GM13976 (cell line): Measurements from ENCODE around the gene PKD2L1.

Experiments used
- DNase-seq: peaks from one replicate; pipeline ENCODE4 v3.0.0; 2012; ENCODE audit warnings: low spot score
- in situ Hi-C: fragments of 300-500 bp; cut with MboI; formaldehyde crosslinking; loops from one replicate; pipeline ENCODE4 v1.12.0; 2022; ENCODE audit warnings: low sequenced_read_pairs, mixed read lengths, inconsistent platforms; ENCODE audit not compliant: unreplicated experiment
- TF ChIP-seq, protein P1 (sequence below): IDR thresholded peaks from 2 replicates; pipeline ENCODE4 v1.5.1; 2012; ENCODE audit warnings: borderline replicate concordance, mild to moderate bottlenecking; ENCODE audit not compliant: insufficient read depth; ENCODE audit errors: extremely low read depth, missing control alignments, control extremely low read depth

Gene PKD2L1

GRCh38 chr10:100353770-100354485, 23.9 kb upstream of the PKD2L1 start:
- TF ChIP-seq, protein P1, sequence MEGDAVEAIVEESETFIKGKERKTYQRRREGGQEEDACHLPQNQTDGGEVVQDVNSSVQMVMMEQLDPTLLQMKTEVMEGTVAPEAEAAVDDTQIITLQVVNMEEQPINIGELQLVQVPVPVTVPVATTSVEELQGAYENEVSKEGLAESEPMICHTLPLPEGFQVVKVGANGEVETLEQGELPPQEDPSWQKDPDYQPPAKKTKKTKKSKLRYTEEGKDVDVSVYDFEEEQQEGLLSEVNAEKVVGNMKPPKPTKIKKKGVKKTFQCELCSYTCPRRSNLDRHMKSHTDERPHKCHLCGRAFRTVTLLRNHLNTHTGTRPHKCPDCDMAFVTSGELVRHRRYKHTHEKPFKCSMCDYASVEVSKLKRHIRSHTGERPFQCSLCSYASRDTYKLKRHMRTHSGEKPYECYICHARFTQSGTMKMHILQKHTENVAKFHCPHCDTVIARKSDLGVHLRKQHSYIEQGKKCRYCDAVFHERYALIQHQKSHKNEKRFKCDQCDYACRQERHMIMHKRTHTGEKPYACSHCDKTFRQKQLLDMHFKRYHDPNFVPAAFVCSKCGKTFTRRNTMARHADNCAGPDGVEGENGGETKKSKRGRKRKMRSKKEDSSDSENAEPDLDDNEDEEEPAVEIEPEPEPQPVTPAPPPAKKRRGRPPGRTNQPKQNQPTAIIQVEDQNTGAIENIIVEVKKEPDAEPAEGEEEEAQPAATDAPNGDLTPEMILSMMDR: no peak
- no peak for DNase-seq
- in situ Hi-C loops: no loop called here

- in situ Hi-C loops: no loop called here
- no peak for DNase-seq
- TF ChIP-seq, protein P1: no peak
Observed at GRCh38 chr10:100350914-100351485, 21.0 kb upstream of the PKD2L1 start.

DNA sequence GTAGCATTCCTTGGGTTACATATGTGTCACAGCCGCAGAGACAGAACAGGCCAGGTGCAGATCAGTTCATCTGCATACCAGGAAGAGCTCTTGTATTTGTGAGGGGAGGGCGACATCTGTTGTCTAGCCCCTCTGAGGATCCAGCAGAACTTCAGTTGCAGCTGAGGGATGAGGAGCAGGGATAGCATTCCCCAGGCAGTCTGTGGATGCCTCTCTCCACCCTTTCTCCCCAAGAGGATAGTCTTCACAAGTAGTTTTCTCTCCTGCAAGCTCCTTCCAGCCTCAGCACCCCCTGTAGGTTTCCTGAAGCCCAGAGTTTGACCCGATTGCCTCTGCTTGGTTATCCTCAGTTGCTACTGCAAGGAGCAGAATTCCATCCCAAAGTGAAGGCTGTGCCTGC, 19.6 kb upstream of the PKD2L1 start:
- in situ Hi-C loops: loop anchor here (10.0 kb wide), 1 partner anchor 165 kb away; the partner anchor contains the start of gene SEC31B
- TF ChIP-seq, protein P1: no peak
- no peak for DNase-seq

DNA sequence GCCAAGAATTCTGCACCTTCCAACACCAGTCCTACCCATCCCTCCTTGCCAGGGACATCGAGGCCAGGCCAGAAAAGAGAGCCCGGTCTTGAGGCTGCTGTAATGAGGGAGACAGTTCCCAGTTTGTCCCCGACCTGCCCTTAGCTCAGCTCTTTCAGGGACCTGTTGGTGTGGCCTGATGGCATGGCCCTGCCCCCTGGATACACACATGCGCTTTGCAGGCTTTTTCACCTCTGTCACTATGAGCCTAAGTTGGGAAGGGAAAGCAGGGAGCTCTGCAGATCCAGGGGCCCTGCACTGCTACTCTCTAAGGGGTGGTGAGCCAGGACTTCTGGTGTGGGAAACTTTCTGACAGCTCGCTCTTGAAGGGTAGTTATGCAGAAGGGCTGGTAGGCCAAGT, 19.1 kb upstream of the PKD2L1 start:
- TF ChIP-seq, protein P1: no peak
- DNase-seq: no peak
- in situ Hi-C loops: loop anchor here (10.0 kb wide), 1 partner anchor 166 kb away; the partner anchor contains the start of gene SEC31B

DNA sequence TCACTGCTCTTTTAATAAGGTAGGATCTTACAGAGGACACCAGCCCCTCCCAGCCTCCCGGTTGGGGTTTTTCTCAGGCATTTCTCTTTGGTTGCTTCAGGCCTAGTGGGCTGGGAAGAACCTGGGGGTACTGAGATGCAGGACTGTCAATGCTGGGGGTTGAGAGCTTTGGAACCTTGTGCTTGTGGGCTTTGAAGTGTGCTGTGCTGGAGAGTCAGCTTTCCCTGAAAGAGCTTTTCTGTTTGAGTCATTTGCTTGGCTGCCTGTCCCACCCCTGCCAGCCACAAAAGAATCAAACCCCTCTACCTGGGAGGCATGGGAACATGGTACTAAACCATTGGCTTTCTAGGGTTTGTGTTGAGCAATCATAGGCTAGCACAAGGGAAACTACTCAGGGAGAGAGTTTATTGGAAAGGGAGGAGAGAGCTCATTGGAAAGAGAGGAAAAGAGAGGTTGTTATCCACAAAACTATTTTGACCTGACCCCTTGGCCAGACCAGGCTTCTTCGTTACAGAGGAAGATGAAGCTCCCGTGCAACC, 18.4 kb upstream of the PKD2L1 start:
- TF ChIP-seq, protein P1: no peak
- in situ Hi-C loops: loop anchor here (10.0 kb wide), 1 partner anchor 166 kb away; the partner anchor contains the start of gene SEC31B
- DNase-seq: no peak

DNA sequence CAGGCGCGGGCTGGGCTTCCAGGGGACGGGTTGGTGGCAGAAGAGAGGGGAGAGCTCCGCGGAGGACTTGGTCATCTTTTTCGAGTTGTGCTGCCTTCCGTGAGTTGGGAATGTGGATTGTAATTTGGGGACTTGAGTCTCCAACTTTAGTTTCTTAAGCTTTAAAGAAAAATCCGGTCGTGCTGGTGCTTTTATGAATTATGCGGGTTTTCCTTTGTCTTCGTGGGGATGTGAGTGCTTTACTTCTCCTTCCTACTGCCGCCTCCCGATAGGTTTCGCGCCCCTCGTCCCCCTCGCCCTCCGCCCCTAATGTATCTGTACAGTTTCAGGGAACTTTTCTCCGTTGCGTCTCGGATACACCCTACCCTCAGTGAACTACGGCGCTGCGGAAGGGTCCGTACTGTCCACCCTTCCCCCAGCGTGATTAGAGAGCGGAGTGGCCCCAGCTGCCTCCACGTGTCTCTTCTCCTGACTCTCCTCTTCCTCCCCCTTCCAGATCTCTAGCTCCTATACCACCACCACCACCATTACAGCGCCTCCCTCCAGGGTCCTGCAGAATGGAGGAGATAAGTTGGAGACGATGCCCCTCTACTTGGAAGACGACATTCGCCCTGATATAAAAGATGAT, 17.7 kb upstream of the PKD2L1 start:
- TF ChIP-seq, protein P1: no peak
- no peak for DNase-seq
- in situ Hi-C loops: loop anchor here (10.0 kb wide), 1 partner anchor 167 kb away; the partner anchor contains the start of gene SEC31B
